ENCODE data around the gene SLC35D1.
"Not testable (repeated sequence)": the region's sequence is repeated elsewhere in the genome, so short reads cannot be mapped to it uniquely, and the experiment has no call there.

Gene SLC35D1

DNA sequence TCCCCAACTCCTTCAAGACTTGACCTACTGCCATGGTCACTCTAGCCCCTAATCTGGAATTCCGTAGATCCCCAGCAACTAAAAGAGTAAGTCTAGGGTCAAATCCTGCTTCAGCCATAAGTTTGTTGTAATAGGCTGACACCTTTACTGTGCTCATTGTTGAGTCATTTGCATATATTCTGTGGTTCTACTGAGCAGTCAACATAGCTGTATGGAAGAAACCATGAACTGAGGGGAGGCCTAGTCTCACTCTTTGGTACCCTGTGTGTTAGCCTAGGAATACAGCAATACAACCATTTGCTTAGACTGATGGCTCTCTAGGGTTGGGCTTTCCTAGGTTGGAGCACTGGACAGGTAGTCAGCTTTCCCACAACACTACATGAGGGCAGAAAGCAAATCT is 23.6 kb upstream of the SLC35D1 start:
- Histone ChIP-seq H3K27me3 (ENCODE audit: control insufficient read depth, insufficient read depth, low read length) (no peaks in the 10 kb centered on the region), H3K4me3 (ENCODE audit: low read length) (no peak overlapping the region), H3K36me3 (ENCODE audit: control insufficient read depth, insufficient read depth, low read length) (no peaks in the 10 kb centered on the region), H3K9me3 (ENCODE audit: control insufficient read depth, insufficient read depth, low read length) (no peaks in the 10 kb centered on the region), H3K4me1 (ENCODE audit: control insufficient read depth, insufficient read depth, low read length) (no peaks in the 10 kb centered on the region), H3K27ac (ENCODE audit: low read length) (no peak overlapping the region)
- no peak for DNase-seq (ENCODE audit: low read depth, low spot score)
- no CpG with 5 or more reads among the region's 1 CpG for WGBS (ENCODE audit: insufficient coverage, insufficient read length)

GRCh38 chr1:67072749-67073148 is 18.8 kb upstream of the SLC35D1 start:
- no CpG with 5 or more reads among the region's 1 CpG for WGBS (ENCODE audit: insufficient coverage, insufficient read length)
- H3K4me1 ChIP-seq (ENCODE audit: control insufficient read depth, insufficient read depth, low read length): no peaks in the 10 kb centered on the region

DNA sequence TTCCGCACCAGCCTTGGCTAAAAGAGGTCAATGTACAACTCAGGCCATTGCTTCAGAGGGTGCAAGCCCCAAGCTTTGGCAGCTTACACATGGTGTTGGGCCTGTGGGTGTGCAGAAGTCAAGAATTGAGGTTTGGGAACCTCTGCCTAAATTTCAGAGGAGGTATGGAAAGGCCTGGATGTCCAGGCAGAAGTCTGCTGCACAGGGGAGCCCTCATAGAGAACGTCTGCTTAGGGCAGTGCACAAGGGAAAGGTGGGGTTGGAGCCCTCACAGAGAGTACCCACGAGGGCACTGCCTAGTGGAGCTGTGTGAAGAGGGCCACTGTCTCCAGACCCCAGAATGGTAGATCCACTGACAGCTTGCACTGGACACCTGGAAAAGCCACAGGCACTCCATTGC is 13.7 kb upstream of the SLC35D1 start:
- WGBS (ENCODE audit: insufficient coverage, insufficient read length): no CpG with 5 or more reads among the region's 3 CpGs
- H3K27me3 ChIP-seq (ENCODE audit: control insufficient read depth, insufficient read depth, low read length); H3K4me3 ChIP-seq (ENCODE audit: low read length); H3K9me3 ChIP-seq (ENCODE audit: control insufficient read depth, insufficient read depth, low read length); H3K36me3 ChIP-seq (ENCODE audit: control insufficient read depth, insufficient read depth, low read length); H3K27ac ChIP-seq (ENCODE audit: low read length); DNase-seq (ENCODE audit: low read depth, low spot score); H3K4me1 ChIP-seq (ENCODE audit: control insufficient read depth, insufficient read depth, low read length): not testable (repeated sequence)

More at GRCh38 chr1:67072749-67073148, 18.8 kb upstream of the SLC35D1 start:
- H3K36me3 ChIP-seq (ENCODE audit: control insufficient read depth, insufficient read depth, low read length): no peaks in the 10 kb centered on the region
- H3K27ac ChIP-seq (ENCODE audit: low read length): no peak overlapping the region
- H3K4me3 ChIP-seq (ENCODE audit: low read length): no peak overlapping the region
- H3K27me3 ChIP-seq (ENCODE audit: control insufficient read depth, insufficient read depth, low read length): no peaks in the 10 kb centered on the region
- H3K9me3 ChIP-seq (ENCODE audit: control insufficient read depth, insufficient read depth, low read length): no peaks in the 10 kb centered on the region; the same call in none of the 2 replicates
- no peak for DNase-seq (ENCODE audit: low read depth, low spot score)

- WGBS (ENCODE audit: insufficient coverage, insufficient read length): no CpG with 5 or more reads among the region's 1 CpG
- no peak overlapping the region for H3K4me3 ChIP-seq (ENCODE audit: low read length)
Observed at GRCh38 chr1:67062412-67062811, 8.5 kb upstream of the SLC35D1 start.

GRCh38 chr1:67061266-67061665 is 7.3 kb upstream of the SLC35D1 start:
- Histone ChIP-seq H3K9me3 (ENCODE audit: control insufficient read depth, insufficient read depth, low read length) (no peaks in the 10 kb centered on the region), H3K27me3 (ENCODE audit: control insufficient read depth, insufficient read depth, low read length) (no peaks in the 10 kb centered on the region), H3K4me1 (ENCODE audit: control insufficient read depth, insufficient read depth, low read length) (no peaks in the 10 kb centered on the region), H3K27ac (ENCODE audit: low read length) (no peak overlapping the region), H3K4me3 (ENCODE audit: low read length) (no peak overlapping the region), H3K36me3 (ENCODE audit: control insufficient read depth, insufficient read depth, low read length) (no peaks in the 10 kb centered on the region)
- no CpG with 5 or more reads among the region's 2 CpGs for WGBS (ENCODE audit: insufficient coverage, insufficient read length)
- no peak for DNase-seq (ENCODE audit: low read depth, low spot score)

More at GRCh38 chr1:67062412-67062811, 8.5 kb upstream of the SLC35D1 start:
- no peak for DNase-seq (ENCODE audit: low read depth, low spot score)
- no peaks in the 10 kb centered on the region for H3K9me3 ChIP-seq (ENCODE audit: control insufficient read depth, insufficient read depth, low read length)
- no peaks in the 10 kb centered on the region for H3K4me1 ChIP-seq (ENCODE audit: control insufficient read depth, insufficient read depth, low read length)
- H3K36me3 ChIP-seq (ENCODE audit: control insufficient read depth, insufficient read depth, low read length): no peaks in the 10 kb centered on the region
- H3K27me3 ChIP-seq (ENCODE audit: control insufficient read depth, insufficient read depth, low read length): no peaks in the 10 kb centered on the region
- H3K27ac ChIP-seq (ENCODE audit: low read length): no peak overlapping the region

DNA sequence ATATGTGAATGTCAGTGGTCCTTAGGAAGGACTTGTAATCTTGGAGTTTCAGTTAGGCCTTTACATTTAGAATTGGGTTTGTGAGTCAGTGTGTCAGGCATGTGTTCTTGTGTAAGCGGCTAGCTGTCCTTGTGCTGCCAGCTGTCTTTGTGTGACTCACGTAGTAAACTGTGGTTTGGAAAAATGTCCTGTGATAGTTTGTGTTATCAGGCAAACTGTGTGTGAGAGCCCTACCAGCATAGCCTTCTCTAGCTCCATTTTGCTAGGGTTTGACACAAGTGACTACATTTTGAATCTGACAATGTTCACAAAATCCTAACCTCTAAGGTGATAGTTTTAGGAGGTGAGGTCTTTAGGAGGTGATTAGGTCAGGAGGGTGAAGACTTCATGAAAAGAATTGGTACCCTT is 6.9 kb upstream of the SLC35D1 start:
- no peaks in the 10 kb centered on the region for H3K9me3 ChIP-seq (ENCODE audit: control insufficient read depth, insufficient read depth, low read length)
- H3K27ac ChIP-seq (ENCODE audit: low read length): no peak overlapping the region
- no CpG with 5 or more reads among the region's 2 CpGs for WGBS (ENCODE audit: insufficient coverage, insufficient read length)
- no peaks in the 10 kb centered on the region for H3K36me3 ChIP-seq (ENCODE audit: control insufficient read depth, insufficient read depth, low read length)
- DNase-seq (ENCODE audit: low read depth, low spot score): no peak
- H3K27me3 ChIP-seq (ENCODE audit: control insufficient read depth, insufficient read depth, low read length): no peaks in the 10 kb centered on the region
- no peaks in the 10 kb centered on the region for H3K4me1 ChIP-seq (ENCODE audit: control insufficient read depth, insufficient read depth, low read length)
- H3K4me3 ChIP-seq (ENCODE audit: low read length): no peak overlapping the region

DNA sequence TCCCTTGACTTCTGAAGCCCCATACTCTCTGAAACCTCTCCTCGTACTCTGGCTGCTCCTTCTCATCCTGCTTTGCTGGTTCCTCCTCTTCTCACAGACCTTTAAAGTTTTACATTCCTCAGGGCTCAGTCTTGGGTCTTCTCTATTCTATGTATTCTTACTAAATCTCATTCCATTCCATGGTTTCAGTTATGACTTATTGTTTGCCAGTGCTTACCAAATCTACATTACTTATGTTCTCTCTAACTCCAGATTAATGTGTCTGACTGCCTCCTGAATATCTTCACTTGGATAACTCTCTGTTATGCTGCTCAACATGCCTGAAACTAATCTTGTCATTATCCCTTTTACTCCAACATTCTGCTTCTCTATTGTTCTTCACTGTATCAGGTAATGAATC is 5.4 kb upstream of the SLC35D1 start:
- no peak overlapping the region for H3K27ac ChIP-seq (ENCODE audit: low read length)

DNA sequence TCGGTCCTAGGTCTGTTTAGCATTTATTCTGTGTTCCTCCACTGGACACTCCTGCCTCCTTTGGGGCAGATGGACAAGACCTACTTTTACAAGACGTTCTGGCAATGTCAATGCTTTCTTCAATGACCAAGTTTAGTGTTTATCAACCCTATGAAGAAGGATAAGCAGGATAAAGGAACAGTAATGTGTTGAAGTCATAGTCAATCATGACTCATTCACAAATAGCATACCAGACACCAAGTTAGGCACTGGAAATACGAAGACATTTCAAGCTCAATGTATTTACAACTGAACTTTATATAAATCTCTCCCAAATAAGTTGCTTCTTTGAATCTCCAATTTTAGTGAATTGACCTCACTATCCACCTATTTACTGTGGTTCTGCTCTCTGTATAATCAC is 4.8 kb upstream of the SLC35D1 start:
- DNase-seq (ENCODE audit: low read depth, low spot score): no peak
- Histone ChIP-seq H3K27me3 (ENCODE audit: control insufficient read depth, insufficient read depth, low read length) (no peaks in the 10 kb centered on the region), H3K9me3 (ENCODE audit: control insufficient read depth, insufficient read depth, low read length) (no peaks in the 10 kb centered on the region), H3K4me1 (ENCODE audit: control insufficient read depth, insufficient read depth, low read length) (no peaks in the 10 kb centered on the region), H3K4me3 (ENCODE audit: low read length) (no peak overlapping the region), H3K36me3 (ENCODE audit: control insufficient read depth, insufficient read depth, low read length) (no peaks in the 10 kb centered on the region), H3K27ac (ENCODE audit: low read length) (no peak overlapping the region)
- WGBS (ENCODE audit: insufficient coverage, insufficient read length): no CpG with 5 or more reads among the region's 3 CpGs

More for the DNA sequence above, 5.4 kb upstream of the SLC35D1 start:
- H3K27me3 ChIP-seq (ENCODE audit: control insufficient read depth, insufficient read depth, low read length): no peaks in the 10 kb centered on the region
- no CpG with 5 or more reads among the region's 1 CpG for WGBS (ENCODE audit: insufficient coverage, insufficient read length)
- no peak overlapping the region for H3K4me3 ChIP-seq (ENCODE audit: low read length)
- DNase-seq (ENCODE audit: low read depth, low spot score): no peak
- no peaks in the 10 kb centered on the region for H3K36me3 ChIP-seq (ENCODE audit: control insufficient read depth, insufficient read depth, low read length)
- no peaks in the 10 kb centered on the region for H3K9me3 ChIP-seq (ENCODE audit: control insufficient read depth, insufficient read depth, low read length)
- H3K4me1 ChIP-seq (ENCODE audit: control insufficient read depth, insufficient read depth, low read length): no peaks in the 10 kb centered on the region

- Histone ChIP-seq H3K4me3 (ENCODE audit: low read length) (no peak overlapping the region), H3K4me1 (ENCODE audit: control insufficient read depth, insufficient read depth, low read length) (no peaks in the 10 kb centered on the region), H3K27me3 (ENCODE audit: control insufficient read depth, insufficient read depth, low read length) (no peaks in the 10 kb centered on the region), H3K27ac (ENCODE audit: low read length) (no peak overlapping the region), H3K9me3 (ENCODE audit: control insufficient read depth, insufficient read depth, low read length) (no peaks in the 10 kb centered on the region), H3K36me3 (ENCODE audit: control insufficient read depth, insufficient read depth, low read length) (no peaks in the 10 kb centered on the region)
- no CpG with 5 or more reads among the region's 1 CpG for WGBS (ENCODE audit: insufficient coverage, insufficient read length)
- DNase-seq (ENCODE audit: low read depth, low spot score): no peak
Observed at GRCh38 chr1:67058242-67058641, 4.3 kb upstream of the SLC35D1 start.

DNA sequence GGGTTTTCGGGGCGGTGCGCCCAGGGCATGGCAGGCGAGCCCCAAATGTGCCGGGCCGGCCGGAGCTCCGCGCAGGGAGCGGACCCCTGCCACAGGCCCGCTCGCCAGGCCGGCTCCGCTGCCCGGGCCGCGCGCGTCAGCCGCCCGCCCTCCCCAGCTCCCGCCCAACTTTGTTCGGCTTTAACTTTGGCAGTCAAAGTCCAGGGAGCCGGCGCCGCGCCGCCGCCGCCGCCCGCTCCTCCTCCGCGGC is 488 bp downstream of the SLC35D1 start:
- no CpG with 5 or more reads among the region's 34 CpGs for WGBS (ENCODE audit: insufficient coverage, insufficient read length)
- no peaks in the 10 kb centered on the region for H3K27me3 ChIP-seq (ENCODE audit: control insufficient read depth, insufficient read depth, low read length)

DNA sequence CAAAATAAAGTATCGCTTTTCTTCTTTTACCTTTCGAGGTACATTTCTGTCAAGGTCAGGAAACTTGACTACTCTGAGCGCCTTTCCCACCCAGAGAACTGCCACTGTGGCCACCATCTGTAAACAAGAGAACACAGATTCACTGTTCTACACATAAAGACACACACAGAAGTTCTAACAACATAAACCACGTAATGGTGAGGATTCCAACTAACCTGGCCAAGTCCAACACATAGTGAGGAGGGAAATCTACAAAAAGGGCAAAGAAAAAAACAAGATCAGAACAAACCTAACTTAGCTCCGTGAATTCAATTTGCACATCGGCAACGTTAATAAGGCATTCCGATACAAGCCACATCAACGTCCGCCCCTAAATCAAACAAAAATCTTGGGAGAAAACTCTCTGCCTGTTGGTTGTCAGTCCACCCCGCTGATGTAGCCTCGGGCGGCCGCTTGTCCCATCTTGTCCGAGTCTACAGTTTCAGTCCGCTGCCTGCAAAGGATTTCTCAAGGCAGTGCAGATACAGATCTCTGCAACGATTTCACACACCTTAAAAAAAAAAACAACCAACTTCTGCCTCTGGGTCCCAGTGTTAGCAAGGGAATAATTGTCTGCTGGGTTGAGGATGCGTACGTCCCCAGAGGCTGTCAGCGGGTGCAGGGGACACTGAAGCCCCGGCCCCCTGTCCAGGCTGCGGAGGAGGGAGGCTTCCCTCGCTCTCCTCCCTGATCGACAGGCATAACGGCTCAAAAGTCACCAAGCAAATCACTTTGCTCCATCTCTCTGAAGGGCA is 1.0 kb downstream of the SLC35D1 start:
- no peaks in the 10 kb centered on the region for H3K36me3 ChIP-seq (ENCODE audit: control insufficient read depth, insufficient read depth, low read length)
- WGBS (ENCODE audit: insufficient coverage, insufficient read length): no CpG with 5 or more reads among the region's 25 CpGs
- peak overlapping the region; percentile 78; the same call in 1 of the 2 replicates for H3K4me3 ChIP-seq (ENCODE audit: low read length)
- H3K9me3 ChIP-seq (ENCODE audit: control insufficient read depth, insufficient read depth, low read length): no peaks in the 10 kb centered on the region
- no peaks in the 10 kb centered on the region for H3K4me1 ChIP-seq (ENCODE audit: control insufficient read depth, insufficient read depth, low read length)
- no peaks in the 10 kb centered on the region for H3K27me3 ChIP-seq (ENCODE audit: control insufficient read depth, insufficient read depth, low read length)
- no peak for DNase-seq (ENCODE audit: low read depth, low spot score)
- H3K27ac ChIP-seq (ENCODE audit: low read length): no peak overlapping the region

More for the DNA sequence above, 488 bp downstream of the SLC35D1 start:
- no peak for DNase-seq (ENCODE audit: low read depth, low spot score)
- H3K4me1 ChIP-seq (ENCODE audit: control insufficient read depth, insufficient read depth, low read length): no peaks in the 10 kb centered on the region
- H3K9me3 ChIP-seq (ENCODE audit: control insufficient read depth, insufficient read depth, low read length): no peaks in the 10 kb centered on the region
- H3K4me3 ChIP-seq (ENCODE audit: low read length): peak overlapping the region; percentile 78; the same call in 1 of the 2 replicates
- H3K27ac ChIP-seq (ENCODE audit: low read length): no peak overlapping the region
- H3K36me3 ChIP-seq (ENCODE audit: control insufficient read depth, insufficient read depth, low read length): no peaks in the 10 kb centered on the region
